Ishikawa (cell line): Measurements from ENCODE around the gene TTC39A.

Experiments used
- CREB1 ChIP-seq: IDR thresholded peaks from 2 replicates; pipeline ENCODE4 v1.6.1; 2012; ENCODE audit warnings: low read depth
- EGR1 ChIP-seq: IDR thresholded peaks from 2 replicates; pipeline ENCODE4 v1.6.1; 2012
- EP300 ChIP-seq: IDR thresholded peaks from 2 replicates; pipeline ENCODE4 v1.6.1; 2012; ENCODE audit warnings: borderline replicate concordance
- RAD21 ChIP-seq: IDR thresholded peaks from 2 replicates; pipeline ENCODE4 v1.6.1; 2012; ENCODE audit warnings: low read depth
- TAF1 ChIP-seq: IDR thresholded peaks from 2 replicates; pipeline ENCODE4 v1.6.1; 2012; ENCODE audit warnings: low read depth, mild to moderate bottlenecking
- TEAD4 ChIP-seq: IDR thresholded peaks from 2 replicates; pipeline ENCODE4 v1.6.1; 2012
- USF1 ChIP-seq: IDR thresholded peaks from 2 replicates; pipeline ENCODE4 v1.6.1; 2012
- YY1 ChIP-seq: IDR thresholded peaks from 2 replicates; pipeline ENCODE4 v1.6.1; 2012; ENCODE audit warnings: low read depth
- ZBTB7A ChIP-seq: IDR thresholded peaks from 2 replicates; pipeline ENCODE4 v1.6.1; 2012; ENCODE audit warnings: low read depth
- TF ChIP-seq, protein P1 (sequence below): IDR thresholded peaks from 2 replicates; pipeline ENCODE4 v1.6.1; 2012; ENCODE audit warnings: low read depth, mild to moderate bottlenecking

GRCh38 chr1:51266181-51266580 lies 64.2 kb downstream of the TTC39A start:
- TF ChIP-seq, protein P1, sequence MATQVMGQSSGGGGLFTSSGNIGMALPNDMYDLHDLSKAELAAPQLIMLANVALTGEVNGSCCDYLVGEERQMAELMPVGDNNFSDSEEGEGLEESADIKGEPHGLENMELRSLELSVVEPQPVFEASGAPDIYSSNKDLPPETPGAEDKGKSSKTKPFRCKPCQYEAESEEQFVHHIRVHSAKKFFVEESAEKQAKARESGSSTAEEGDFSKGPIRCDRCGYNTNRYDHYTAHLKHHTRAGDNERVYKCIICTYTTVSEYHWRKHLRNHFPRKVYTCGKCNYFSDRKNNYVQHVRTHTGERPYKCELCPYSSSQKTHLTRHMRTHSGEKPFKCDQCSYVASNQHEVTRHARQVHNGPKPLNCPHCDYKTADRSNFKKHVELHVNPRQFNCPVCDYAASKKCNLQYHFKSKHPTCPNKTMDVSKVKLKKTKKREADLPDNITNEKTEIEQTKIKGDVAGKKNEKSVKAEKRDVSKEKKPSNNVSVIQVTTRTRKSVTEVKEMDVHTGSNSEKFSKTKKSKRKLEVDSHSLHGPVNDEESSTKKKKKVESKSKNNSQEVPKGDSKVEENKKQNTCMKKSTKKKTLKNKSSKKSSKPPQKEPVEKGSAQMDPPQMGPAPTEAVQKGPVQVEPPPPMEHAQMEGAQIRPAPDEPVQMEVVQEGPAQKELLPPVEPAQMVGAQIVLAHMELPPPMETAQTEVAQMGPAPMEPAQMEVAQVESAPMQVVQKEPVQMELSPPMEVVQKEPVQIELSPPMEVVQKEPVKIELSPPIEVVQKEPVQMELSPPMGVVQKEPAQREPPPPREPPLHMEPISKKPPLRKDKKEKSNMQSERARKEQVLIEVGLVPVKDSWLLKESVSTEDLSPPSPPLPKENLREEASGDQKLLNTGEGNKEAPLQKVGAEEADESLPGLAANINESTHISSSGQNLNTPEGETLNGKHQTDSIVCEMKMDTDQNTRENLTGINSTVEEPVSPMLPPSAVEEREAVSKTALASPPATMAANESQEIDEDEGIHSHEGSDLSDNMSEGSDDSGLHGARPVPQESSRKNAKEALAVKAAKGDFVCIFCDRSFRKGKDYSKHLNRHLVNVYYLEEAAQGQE = no peak
- no peak for TF ChIP-seq EP300
- no peak for TF ChIP-seq EGR1
- no peak for TF ChIP-seq USF1
- no peak for TF ChIP-seq ZBTB7A
- TF ChIP-seq YY1 = no peak
- TF ChIP-seq RAD21 = no peak
- no peak for TF ChIP-seq CREB1
- TF ChIP-seq TAF1 = no peak
- TF ChIP-seq TEAD4 = no peak
